Hematopoietic multipotent progenitor cell treated with erythropoietin and hydrocortisone succinate and interleukin-3 and kit ligand, for 4 days (in vitro differentiated cells): Measurements from ENCODE around the gene NAPSA.
"Not testable (repeated sequence)": the region's sequence is repeated elsewhere in the genome, so short reads cannot be mapped to it uniquely, and the experiment has no call there.

Source experiments
- DNase-seq: peaks from one replicate; pipeline ENCODE4 v3.0.0-alpha.2; 2015

The NAPSA gene

DNA sequence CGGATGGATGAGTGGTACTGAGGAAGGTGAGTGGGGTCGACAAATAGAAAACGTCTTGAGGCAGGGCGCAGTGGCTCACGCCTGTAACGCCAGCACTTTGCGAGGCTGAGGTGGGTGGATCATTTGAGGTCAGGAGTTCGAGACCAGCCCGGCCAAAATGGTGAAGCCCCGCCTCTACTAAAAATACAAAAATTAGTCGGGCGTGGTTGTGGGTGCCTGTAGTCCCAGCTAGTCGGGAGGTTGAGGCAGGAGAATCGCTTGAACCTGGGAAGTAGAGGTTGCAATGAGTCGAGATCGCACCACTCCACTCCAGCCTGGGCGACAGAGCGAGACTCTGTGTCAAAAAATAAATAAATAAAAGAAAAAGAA lies 35.5 kb downstream of the NAPSA start:
- DNase-seq: not testable (repeated sequence)

DNA sequence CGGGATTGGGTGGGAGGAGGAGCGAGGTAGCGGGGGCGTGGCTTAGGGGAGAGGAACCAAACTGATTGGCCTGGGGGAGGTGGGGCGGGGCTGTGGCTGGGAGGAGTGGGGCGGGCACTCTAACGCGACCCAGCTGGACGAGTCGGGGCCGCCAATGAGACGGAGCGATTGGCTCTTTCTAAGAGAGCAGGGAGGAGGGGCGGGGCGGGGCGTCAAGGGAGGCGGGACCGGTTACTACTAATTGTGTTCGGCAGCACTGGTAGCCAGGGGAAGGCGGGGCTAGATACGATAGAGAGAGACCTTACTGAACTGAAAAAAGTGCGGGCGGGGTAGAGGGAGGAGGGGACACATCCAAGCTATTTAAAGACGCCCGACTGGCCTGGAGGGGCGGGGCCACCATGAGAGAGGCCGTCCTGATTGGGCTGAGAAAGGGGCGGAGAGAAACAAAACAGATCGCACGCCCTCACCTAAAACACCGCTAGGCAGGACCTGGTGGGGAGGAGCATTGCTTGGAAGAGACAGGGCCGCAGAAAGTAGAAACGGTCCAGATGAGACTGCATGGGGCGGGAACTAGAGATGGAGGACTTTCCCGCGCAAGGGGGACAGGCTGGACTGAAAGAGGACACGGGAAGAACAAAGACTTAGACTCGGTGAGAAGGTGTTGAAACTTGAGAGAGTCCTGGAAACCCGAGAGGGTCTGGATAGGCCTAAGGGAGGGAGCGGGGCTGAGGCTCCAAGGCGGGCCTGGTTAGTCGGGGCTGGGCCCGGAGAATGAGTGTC lies 36.1 kb downstream of the NAPSA start, which contains the start of gene KCNC3:
Gene KCNC3, minus strand, starts transcription at position 232 of the 780 bp plus-strand sequence. CDS start 295 bp downstream, outside the sequence.
- DNase-seq: peak; percentile 94

DNA sequence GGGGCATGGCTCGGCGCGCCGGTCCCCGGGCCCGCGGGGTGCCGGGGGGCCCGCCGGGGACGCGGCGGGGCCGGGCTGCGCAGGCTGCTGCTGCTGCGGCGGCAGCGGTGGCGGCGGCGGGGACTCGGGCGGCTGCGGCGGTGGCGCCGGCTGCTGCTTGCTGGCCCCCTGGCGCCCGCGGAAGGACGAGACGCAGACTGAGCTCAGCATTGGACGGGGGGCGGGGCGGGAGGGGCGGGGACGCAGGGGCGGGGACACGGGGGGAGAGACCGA lies 36.6 kb downstream of the NAPSA start:
- no peak for DNase-seq

DNA sequence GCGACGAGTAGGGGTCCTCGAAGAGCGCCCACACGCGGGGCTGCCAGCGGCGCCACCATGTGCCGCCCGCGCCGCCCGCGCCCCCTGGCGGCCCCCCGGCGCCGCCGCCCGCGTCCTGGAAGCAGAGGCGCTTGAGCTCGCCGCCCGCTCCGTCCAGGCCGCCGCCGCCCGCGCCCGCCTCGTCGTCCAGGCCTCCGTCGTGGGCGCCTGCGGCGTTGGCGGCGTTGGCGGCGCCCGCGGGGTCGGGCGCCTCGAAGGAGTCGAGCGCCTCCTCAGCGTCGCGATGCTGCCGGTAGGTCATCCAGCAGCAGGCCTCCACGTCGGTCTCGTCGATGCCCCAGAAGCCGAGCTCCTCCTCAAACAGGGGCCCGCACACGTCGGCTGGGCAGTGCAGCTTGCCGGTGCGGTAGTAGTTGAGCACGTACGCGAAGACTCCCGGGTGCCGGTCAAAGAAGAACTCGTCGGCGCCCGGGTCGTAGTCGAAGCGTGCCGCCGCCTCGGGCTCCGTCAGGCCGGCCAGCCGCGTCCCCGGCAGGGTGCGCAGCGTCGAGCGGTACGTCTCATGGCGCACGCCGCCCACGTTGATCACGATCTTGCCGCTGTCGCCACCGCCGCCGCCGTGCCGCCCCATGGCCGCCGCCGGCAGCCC lies 37.1 kb downstream of the NAPSA start:
- peak; percentile 41 for DNase-seq

DNA sequence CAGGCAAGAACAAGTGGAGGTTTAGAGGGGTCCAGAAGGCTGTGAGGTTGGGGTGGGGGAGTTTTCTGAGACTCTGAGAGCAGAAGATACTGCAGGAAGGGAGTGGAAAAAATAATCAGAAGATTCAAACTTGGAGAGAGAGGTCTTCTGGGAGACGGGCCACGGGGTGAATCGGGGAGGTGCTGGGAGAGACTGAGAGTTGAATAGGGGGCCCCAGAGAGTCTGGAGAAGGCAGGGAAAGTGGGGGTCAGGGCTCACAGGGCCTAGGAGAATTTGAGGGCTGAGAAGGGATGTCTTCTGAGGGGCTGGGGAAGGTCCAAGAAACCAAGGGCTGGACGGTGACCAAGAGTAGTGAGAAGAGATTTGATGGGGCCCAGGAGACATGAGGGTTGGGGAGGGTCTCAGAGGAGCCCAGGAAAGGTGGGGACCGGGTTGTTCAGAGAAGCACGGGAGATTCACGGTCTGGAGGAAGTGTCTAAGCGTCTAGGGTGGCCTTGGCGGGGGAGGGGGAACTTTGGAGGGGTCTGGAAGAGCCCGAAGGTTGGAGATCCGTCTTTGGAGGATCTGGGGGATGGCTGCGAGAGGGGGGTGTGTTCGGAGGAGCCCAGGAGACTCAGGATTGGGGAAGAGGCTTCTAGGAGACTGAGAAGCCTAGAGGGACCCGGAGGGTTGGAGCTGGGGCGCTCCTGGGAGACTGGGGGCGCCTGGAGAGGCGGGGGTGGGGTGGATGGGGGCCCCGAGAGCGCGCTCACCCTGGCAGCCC lies 37.8 kb downstream of the NAPSA start:
- no peak for DNase-seq

DNA sequence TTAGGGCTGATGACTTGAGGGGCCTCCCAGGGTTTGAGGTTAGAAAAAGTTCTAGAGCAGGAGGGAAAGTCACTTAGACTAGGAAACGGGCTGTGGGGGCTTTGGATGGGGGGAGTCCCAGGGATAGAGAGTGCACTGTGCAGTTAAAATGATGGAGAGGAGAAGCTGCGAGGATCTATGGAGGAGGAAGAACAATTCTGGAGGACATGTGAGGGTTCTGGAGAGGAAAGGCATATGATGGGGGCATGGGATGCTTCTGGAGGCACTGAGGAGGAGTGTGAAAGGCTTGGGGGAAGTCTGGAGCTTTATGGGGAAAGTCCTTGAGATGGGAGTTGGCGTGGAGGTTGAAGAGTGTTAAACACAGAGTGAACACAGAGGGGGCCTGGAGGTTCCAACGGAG lies 38.4 kb downstream of the NAPSA start:
- DNase-seq: no peak

DNA sequence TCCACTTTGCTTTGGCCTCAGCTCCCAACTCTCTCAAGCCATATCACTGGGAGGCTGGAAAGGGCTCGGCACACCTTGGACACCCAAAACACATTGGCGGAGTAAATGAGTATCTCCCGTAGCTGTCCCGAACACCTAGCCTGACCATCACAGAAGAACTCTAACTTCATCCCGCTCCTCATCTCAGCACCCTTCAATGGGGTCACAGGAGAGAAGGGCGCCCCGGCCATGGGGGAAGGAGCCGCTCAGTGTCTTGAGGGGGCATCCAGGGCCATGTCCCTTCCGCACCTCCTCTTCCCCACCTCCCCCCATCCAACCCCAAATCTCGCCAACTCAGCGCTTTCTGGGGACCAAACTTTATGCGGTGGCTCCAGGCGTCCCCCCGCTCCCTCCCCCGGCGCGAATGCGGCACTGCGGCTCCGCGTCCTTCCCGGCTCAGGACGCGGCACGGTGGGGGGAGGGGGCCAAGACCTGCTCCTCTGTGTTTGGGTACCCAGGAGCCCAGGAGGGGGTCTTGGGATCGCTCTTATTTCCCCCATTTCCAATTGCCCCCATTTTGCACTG lies 39.3 kb downstream of the NAPSA start:
- DNase-seq: no peak

DNA sequence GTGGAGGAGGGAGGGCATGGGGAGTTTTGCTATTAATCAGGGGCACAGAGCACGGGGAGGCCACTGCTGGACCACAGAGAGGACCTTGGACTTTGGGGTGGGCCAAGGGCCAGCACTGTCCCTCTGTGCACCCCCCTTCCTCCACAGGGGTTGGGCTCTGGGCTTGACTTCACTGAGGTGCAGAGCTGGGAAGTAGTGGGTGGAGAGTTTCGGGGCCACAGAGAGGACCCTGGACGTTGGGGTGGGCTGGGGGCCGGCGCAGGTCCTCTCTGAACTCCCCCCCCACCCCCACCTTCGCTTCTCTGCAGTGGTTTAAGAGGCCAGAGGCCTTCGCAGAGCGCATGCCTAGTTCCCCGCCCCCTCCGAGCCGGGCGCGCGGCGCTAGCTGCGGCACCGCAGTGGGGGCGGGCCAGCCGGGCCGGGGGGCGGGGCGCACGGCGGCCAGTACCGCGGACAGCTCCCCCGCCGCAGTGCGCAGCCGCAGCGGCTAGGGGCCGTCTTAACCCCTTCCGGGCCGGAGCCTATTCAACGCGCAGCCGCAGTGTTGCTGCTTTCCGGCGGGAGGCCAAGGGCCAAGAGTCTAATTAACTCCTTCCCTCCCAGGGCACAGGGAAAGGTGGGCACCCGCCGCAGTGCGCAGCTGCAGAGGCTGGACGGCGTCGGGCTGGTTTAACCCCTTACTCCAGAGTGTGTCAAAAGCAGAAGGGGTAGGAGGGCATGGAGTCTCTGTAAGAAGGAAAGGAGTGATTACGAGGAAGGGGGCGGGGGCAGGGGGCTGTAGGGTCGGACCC lies 39.9 kb downstream of the NAPSA start:
- DNase-seq: peak; percentile 85

DNA sequence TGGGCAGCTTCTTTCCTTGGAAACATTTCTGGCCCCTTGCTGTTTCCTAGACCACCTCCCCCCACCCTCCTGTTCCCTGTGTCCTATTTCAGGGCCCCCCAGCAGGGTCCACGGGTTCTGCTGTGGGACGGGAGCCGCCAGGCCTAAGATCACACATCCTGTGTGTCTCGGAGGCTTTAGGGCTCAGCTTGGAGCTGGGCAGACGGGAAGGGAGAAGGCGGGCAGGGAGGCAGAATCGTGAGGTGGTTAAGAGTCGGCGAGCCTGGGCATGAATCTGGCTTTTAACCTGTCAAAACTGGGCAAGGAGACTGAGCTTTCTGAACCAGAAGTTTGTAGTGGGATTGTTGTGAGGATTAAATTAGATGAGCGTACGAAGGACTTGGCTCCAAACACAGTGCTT lies 41.1 kb downstream of the NAPSA start:
- DNase-seq: no peak

DNA sequence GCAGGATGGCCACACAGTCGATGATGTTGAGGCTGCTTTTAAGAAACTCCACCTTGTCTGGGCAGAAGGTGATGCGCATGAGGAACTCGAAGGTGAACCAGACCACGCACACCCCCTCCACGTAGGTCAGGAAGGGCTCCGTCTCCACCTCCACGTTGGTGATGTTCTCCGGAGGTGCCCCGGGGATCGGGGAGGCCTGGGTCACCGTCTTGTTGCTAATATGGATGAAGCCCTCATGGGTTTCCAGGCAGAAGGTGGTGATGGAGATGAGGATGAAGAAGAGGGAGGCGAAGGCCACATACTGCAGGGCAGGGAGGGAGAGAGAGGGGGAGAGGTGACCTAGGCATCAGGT lies 41.7 kb downstream of the NAPSA start:
- no peak for DNase-seq

DNA sequence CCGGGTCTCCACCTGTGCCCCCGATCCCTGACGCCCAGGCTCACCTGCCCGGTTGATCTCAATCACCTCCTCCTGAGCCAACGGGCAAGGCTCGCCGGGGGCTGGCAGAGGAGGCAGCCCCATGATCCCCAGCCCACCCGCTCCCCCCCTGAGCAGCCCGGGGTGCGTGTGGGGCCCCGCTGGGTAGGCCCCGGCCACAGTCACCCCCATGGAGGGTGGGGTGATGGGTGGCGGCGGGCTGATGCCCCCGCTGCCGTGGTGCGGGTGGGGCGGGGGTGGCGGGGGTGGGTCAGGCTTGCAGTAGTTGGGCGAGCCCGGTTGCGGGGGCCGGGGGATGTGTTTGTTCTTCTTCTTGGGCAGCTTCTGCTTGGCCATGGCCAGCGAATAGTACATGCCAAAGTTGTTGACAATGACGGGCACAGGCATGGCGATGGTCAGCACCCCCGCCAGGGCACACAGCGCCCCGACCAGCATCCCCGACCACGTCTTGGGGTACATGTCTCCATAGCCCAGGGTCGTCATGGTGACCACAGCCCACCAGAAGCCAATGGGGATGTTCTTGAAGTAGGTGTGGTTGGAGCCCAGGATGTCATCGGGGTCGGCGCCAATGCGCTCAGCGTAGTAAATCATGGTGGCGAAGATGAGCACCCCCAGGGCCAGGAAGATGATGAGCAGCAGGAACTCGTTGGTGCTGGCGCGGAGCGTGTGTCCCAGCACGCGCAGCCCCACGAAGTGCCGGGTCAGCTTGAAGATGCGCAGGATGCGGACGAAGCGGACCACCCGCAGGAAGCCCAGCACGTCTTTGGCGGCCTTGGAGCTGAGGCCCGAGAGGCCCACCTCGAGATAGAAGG lies 42.3 kb downstream of the NAPSA start:
- no peak for DNase-seq

DNA sequence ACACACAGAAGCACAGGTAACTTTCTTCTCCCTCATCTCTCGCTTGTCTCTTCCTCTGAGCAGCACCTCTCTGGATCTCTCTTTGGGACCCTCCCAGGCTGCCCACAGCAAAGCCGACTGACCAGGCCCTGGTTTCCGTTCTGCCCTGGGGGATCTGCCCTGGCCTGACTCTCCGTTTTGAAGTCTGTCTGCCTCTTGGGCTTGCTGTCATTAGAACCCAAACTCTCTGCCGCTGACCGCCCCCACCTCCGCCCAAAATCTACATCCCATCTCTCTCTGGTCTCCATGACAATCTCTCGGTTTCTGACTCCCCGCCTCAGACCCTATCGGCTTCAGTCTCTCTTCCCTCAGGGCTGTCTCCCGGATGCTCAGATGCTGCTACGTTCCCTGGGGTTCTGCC lies 43.2 kb downstream of the NAPSA start:
- DNase-seq: no peak

DNA sequence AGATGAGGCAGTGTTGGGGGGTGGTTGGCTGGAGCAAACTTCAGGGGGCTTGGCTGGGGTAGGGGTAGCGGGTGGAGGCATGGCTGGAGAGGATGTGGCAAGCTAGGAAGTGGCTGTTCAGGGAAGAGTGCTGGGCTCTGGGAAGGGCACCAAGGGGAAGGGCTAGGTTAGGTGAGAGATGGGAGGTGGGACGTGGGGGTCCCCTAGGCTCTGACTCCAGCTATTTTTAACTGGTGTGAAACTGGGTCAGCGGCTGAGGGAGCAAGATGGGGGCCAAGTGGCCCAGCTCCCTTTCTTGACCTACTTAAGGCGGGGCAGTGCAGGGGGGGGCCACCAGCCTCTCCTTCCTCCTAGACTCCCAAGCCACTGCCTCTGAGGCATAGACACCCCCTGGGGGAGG lies 43.6 kb downstream of the NAPSA start:
- no peak for DNase-seq

DNA sequence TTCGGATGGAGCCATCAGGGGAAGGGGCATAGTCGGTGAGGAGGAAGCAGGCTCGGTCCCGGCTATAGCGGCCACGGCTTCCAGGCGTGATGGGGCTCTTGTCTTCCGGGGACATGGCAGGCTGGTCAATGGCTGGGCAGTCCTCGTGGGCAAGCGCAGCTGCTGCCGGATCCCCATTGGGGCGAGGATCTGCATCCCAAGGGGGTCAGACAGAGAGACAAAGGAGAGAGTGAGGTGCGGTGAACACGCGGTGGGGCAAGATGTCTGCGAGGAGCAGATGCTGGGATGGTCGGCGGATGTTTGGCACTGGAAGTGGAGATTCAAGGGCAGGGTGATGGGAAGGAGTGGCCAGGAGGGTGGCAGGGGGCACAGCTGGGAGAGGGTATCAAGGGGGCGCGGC lies 44.8 kb downstream of the NAPSA start:
- DNase-seq: no peak

DNA sequence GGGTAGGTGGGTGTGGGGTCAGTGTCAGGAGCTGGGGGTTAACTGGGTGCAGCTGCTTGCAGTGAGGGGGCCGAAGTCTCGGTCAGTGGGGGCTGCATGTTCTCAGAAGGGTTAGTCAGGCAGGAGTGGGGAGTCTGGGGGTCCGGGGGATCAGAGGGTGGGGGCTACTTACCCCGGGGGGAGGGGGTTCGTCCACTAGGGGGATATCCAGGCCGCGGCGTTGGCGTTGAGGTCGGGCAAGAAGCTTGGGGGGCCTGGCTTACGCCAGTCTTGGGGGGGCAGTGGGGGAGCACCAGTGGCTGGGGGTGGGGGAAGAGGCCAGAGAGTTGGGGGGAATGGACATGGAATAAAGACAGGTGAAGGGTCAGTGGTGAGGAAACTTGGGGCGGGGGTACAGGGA lies 45.4 kb downstream of the NAPSA start:
- no peak for DNase-seq

DNA sequence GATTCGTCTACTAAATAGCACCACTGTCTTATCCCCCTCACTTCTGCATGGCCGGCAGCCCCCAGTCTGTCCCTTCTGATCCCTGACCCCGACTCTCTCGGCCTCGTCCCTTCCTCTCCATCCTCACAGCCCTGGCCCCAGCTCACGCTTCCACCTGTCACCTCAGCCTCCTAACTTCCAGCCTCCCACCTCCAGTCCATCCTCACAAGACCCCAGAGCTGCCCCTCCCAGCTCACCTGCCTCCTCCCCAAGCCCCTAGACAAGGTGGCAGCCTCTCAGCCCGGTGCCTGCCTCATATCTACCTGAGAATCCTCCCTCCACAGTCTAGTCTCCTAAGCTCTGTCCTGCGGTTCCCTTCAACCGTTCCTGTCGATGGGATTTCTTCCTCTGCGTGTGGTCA lies 46.3 kb downstream of the NAPSA start:
- DNase-seq: no peak

DNA sequence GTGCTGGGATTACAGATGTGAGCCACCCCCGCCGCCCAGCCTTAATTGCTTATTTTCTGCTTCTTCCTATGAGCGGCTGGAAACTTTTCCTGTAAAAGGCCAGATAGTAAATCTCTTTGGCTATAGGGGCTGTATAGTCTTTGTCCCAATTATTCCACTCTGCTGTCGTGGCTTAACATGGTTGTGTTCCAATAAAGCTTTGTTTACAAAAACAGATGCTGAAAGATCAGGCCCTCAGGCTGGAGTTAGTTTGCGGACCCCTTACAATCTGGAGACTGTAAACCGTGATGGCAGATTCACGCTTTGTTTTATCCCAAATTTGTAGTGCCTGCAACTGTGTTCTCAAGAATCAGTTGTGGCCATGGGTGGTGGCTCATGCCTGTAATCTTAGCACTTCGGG lies 47.0 kb downstream of the NAPSA start:
- DNase-seq: no peak

DNA sequence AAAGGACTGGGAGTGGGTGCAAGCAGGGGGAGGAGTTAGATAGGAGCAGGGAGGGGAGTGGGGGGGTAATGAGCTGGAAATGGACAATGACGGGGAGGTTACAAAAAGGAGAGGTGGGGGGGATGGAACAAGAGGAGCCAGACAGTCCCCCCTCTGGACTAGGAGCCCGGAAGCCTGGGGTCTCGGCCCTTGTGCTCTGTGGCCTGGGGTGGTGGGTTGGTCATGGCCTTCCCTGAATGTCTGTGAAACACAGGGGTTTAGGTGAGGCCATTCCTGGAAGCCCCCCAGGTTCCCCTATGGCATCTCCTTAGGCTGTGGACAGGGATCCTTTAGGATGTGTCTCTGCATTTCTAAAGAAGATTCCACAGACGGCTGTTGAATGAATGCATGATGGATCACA lies 48.3 kb downstream of the NAPSA start:
- no peak for DNase-seq

DNA sequence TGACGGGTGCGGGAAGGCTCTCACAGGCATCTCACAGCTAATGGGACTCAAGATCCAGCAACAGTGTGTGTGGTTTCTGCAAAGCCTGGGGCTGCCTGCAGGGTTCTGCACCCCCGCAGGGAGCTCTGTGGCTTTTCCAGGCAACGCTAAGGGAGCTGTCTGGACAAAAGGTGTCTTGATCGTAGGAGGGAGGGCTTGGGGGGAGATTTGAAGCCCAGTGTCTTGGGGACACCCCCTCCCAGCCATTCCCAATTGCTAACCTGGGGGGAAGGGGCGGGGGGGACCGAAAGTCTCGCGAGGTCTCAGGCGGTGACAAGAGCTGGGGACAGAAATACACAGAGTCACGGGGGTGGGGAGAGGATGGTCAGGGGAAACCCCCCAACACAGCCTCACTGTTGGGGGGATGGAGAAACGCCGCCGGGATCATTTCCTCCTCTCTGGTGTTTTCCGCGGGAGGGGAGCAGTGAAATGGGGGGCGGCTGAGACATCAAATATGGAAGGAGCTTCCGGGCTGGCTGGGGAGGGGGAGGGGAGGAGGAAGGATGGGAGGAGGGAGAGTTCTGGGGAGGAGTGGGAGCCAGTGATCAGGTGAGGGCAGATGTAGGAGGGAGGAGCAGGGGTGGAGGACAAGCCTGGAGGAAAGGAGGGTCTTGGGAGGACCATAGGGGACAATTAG lies 49.5 kb downstream of the NAPSA start:
- peak; percentile 25 for DNase-seq

DNA sequence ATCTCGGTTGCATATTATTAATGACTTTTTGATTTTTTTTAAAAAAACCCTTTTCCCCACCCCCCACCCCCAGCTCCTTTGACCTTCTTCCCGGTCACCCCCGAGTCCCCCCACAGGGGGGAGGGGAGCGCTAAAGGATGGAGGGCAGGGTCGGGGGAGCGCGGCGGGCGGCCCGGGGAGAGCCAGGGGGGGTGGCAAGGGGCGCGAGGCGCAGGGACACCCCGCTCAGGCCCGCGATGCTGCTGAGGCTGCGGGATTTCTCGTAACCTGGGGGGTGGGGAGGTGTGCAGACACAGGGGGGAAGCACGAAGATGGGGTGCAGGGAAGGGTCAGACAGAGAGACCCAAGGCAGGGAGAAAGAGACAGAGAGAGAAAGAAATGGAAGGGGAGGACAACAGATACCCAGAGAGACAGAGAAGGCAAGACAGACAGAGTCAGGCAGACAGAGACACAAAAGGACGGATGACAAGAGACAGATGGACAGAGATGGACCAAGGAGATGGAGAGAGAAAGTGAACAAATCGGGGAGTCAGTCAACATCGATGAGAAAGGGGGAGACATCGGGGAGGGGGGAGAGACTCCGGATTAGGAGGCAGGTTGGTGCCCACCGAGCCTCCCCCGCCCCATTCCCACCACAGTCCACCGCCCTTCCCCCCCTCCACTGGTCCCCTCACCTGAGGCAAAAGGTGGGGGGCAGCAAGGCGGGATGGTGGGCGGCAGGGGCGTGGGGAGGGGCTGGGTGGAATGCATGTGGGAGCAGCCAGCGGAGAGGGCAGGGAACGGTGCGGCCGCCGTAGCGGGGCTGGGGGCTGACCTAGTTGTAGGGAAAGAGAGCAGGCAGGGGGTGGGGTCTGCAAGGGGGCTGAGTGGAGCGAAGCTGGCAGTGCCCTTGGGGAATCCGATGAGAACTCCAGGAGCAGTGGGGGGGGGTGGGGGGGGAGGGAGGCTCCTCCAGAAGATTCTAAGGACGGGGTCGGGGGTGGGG lies 50.4 kb downstream of the NAPSA start:
- DNase-seq: no peak
